Measurements from ENCODE around the gene IQCH.

- TF ChIP-seq CTCF (IDR thresholded peaks at IDR 0.05) (no peak), POLR2A (IDR thresholded peaks at IDR 0.05) (no peak)
Observed at GRCh38 chr15:67267440-67267839, 12.9 kb downstream of the IQCH start.

All from thyroid gland (tissue), 4 donors.